T-cell (primary cell): ENCODE data around the gene SLC39A13. TPM values are rescaled to one million over a fixed set of nuclear protein-coding genes. Genes with fewer than 3 reads are reported as not detected.

Source experiments
- ATAC-seq, 4 experiments: fragments of 200-7000 bp in 3 of 4; fragments of 150-1000 bp in 1 of 4; cut with Tn5 transposase; replicated peaks in 1 of 4; 1 replicate in 3 of 4; 2 replicates in 1 of 4; pipeline ENCODE4 v1.10.0; 2021; ENCODE audit warnings: moderate library complexity in 3 of 4, mild to moderate bottlenecking in 2 of 4, moderate number of reproducible peaks in 1 of 4
- CTCF ChIA-PET, 2 donors: fragments of 300-600 bp; sonication (Branson Sonifier 250); formaldehyde crosslinking; loops; one replicate each; lab custom pipeline; 2022; ENCODE audit warnings: antibody characterized with exemption in 2 of 2; lab: Charles Lee
- POLR2A ChIA-PET, 2 donors: fragments of 300-600 bp; sonication (Branson Sonifier 250); formaldehyde crosslinking; loops; one replicate each; lab custom pipeline; 2022; ENCODE audit warnings: antibody characterized with exemption in 2 of 2; lab: Charles Lee
- DNase-seq, 35 experiments: peaks; one replicate each; pipeline versions ENCODE4 v3.0.0 to v3.0.0-alpha.2; 2013 to 2023
- H3K27ac ChIP-seq: one replicate; pipeline ENCODE4 v1.5.1; 2013; ENCODE audit warnings: low read length
- H3K27me3 ChIP-seq, 2 experiments: replicated peaks in 1 of 2; 1 replicate in 1 of 2; 2 replicates in 1 of 2; pipeline versions ENCODE4 v1.6.1 to v1.7.0; 2013; ENCODE audit warnings: low read length in 1 of 2, mixed read lengths in 1 of 2; ENCODE audit not compliant: control insufficient read depth in 2 of 2, insufficient read depth in 2 of 2; ENCODE audit errors: extremely low read depth in 1 of 2
- H3K36me3 ChIP-seq, 2 donors: 1 replicate in 1 of 2; 2 replicates in 1 of 2; pipeline versions ENCODE4 v1.6.1 to v1.7.0; 2013; ENCODE audit warnings: low read length in 1 of 2; ENCODE audit not compliant: control insufficient read depth in 2 of 2, insufficient read depth in 1 of 2; ENCODE audit errors: extremely low read depth in 1 of 2
- H3K4me1 ChIP-seq, 2 experiments: 1 replicate in 1 of 2; 2 replicates in 1 of 2; pipeline versions ENCODE4 v1.6.1 to v1.7.0; 2013; ENCODE audit warnings: low read length in 2 of 2, mixed read lengths in 1 of 2; ENCODE audit not compliant: insufficient read depth in 2 of 2, control insufficient read depth in 1 of 2; ENCODE audit errors: extremely low read depth in 1 of 2
- H3K4me3 ChIP-seq, 2 donors: 1 replicate in 1 of 2; 2 replicates in 1 of 2; pipeline versions ENCODE4 v1.5.1 to v1.7.0; 2013; ENCODE audit warnings: mild to moderate bottlenecking in 2 of 2, low read length in 1 of 2, moderate library complexity in 1 of 2; ENCODE audit not compliant: control insufficient read depth in 1 of 2; ENCODE audit errors: extremely low read depth in 1 of 2
- H3K9me3 ChIP-seq: 2 replicates; pipeline ENCODE4 v1.7.0; 2013
- H3K27ac Mint-ChIP-seq, 2 donors: one replicate each; pipeline ENCODE4 v1.8.0; 2020 to 2021; ENCODE audit warnings: mild to moderate bottlenecking in 2 of 2, mixed read lengths in 2 of 2
- H3K27me3 Mint-ChIP-seq, 2 donors: one replicate each; pipeline ENCODE4 v1.8.0; 2021 to 2022; ENCODE audit warnings: mixed read lengths in 2 of 2
- H3K36me3 Mint-ChIP-seq: one replicate; pipeline ENCODE4 v1.8.0; 2021; ENCODE audit warnings: mixed read lengths
- H3K4me1 Mint-ChIP-seq, 3 donors: one replicate each; pipeline ENCODE4 v1.8.0; 2020 to 2022; ENCODE audit warnings: mixed read lengths in 3 of 3, mild to moderate bottlenecking in 1 of 3
- H3K4me3 Mint-ChIP-seq, 3 donors: one replicate each; pipeline ENCODE4 v1.8.0; 2020 to 2022; ENCODE audit warnings: mild to moderate bottlenecking in 3 of 3, mixed read lengths in 3 of 3, moderate library complexity in 3 of 3
- H3K9me3 Mint-ChIP-seq, 3 donors: one replicate each; pipeline ENCODE4 v1.8.0; 2020 to 2022; ENCODE audit warnings: mixed read lengths in 3 of 3
- WGBS: methylation state at CpG from one replicate; pipeline ENCODE4 v1.1.5; 2013; ENCODE audit warnings: missing lambda C conversion rate; ENCODE audit not compliant: insufficient coverage; 5-methylcytosine and 5-hydroxymethylcytosine counted together
- total RNA-seq, 35 experiments: library from RNA in 6 of 35; stranded (reverse) in 6 of 35; fragments of 120-200 nt in 1 of 35; gene quantifications; one replicate each; pipeline versions ENCODE4 v1.2.1 to v1.2.4 and lab custom pipeline; 2013 to 2026

The SLC39A13 gene
- total RNA-seq, 5 donors from 2014 or later (not counting 1 experiment from before 2014, with no cell fraction given), result 45.6 to 67.0 (median 65.2) TPM

GRCh38 chr11:47430524-47430923 lies 22.1 kb downstream of the SLC39A13 start:
- DNase-seq, result no peak
- no peak overlapping the region for H3K4me3 Mint-ChIP-seq
- POLR2A ChIA-PET, result no interaction called here

GRCh38 chr11:47431356-47432083 lies 23.1 kb downstream of the SLC39A13 start:
- 97% methylated on average over 5 of the region's 9 CpGs for WGBS
- Mint-ChIP-seq H3K27ac (no peak overlapping the region), H3K4me1 (peaks cover 2 to 5% (median 2%) of the 10 kb centered on the region in 3 donors), H3K36me3 (no peaks in the 10 kb centered on the region), H3K9me3 (no peaks in the 10 kb centered on the region), H3K27me3 (no peaks in the 10 kb centered on the region), H3K4me3 (no peak overlapping the region)
- ATAC-seq, result no peak
- CTCF ChIA-PET, result interaction anchor here in 1 of 2 donors (0.9 kb wide), 1 partner anchor 19 kb away, joined by 3 read pairs; no protein-coding TSS in a partner anchor
- Histone ChIP-seq H3K27me3 (no peaks in the 10 kb centered on the region), H3K9me3 (no peaks in the 10 kb centered on the region), H3K27ac (no peak overlapping the region), H3K36me3 (no peaks in the 10 kb centered on the region), H3K4me1 (peaks cover 0 to 8% of the 10 kb centered on the region in 2 experiments), H3K4me3 (no peak overlapping the region)
- no peak for DNase-seq
- POLR2A ChIA-PET, result interaction anchor here in 1 of 2 donors (0.5 kb wide), 1 partner anchor 225 kb away, joined by 4 read pairs; no protein-coding TSS in a partner anchor

More at GRCh38 chr11:47430524-47430923, 22.1 kb downstream of the SLC39A13 start:
- 29% methylated on average over 4 of the region's 5 CpGs for WGBS
- no peaks in the 10 kb centered on the region for H3K9me3 Mint-ChIP-seq
- CTCF ChIA-PET, result no interaction called here
- no peaks in the 10 kb centered on the region for H3K27me3 ChIP-seq
- no peak overlapping the region for H3K27ac Mint-ChIP-seq
- no peak overlapping the region for H3K4me3 ChIP-seq
- no peaks in the 10 kb centered on the region for H3K27me3 Mint-ChIP-seq
- peaks cover 2 to 11% of the 10 kb centered on the region in 2 experiments for H3K4me1 ChIP-seq
- peaks cover 5% of the 10 kb centered on the region for H3K36me3 Mint-ChIP-seq
- no peaks in the 10 kb centered on the region for H3K36me3 ChIP-seq
- no peaks in the 10 kb centered on the region for H3K9me3 ChIP-seq
- H3K4me1 Mint-ChIP-seq, result peaks cover 10 to 13% (median 12%) of the 10 kb centered on the region in 3 donors
- ATAC-seq, result no peak
- no peak overlapping the region for H3K27ac ChIP-seq

GRCh38 chr11:47433157-47433556 lies 24.8 kb downstream of the SLC39A13 start:
- WGBS, result 80% methylated on average over 1 of the region's 3 CpGs
- no peaks in the 10 kb centered on the region for H3K27me3 Mint-ChIP-seq
- no peaks in the 10 kb centered on the region for H3K9me3 Mint-ChIP-seq
- no peaks in the 10 kb centered on the region for H3K36me3 ChIP-seq
- H3K27ac Mint-ChIP-seq, result no peak overlapping the region
- H3K4me1 Mint-ChIP-seq, result no peaks in the 10 kb centered on the region
- H3K27me3 ChIP-seq, result no peaks in the 10 kb centered on the region
- DNase-seq (no peak), ATAC-seq (no peak)
- POLR2A ChIA-PET, result interaction anchor here in 1 of 2 donors (0.6 kb wide), 1 partner anchor 64 kb away, joined by 3 read pairs; no protein-coding TSS in a partner anchor
- no peak overlapping the region for H3K4me3 ChIP-seq
- H3K9me3 ChIP-seq, result no peaks in the 10 kb centered on the region
- H3K27ac ChIP-seq, result no peak overlapping the region
- H3K4me3 Mint-ChIP-seq, result no peak overlapping the region
- CTCF ChIA-PET, result no interaction called here
- H3K36me3 Mint-ChIP-seq, result no peaks in the 10 kb centered on the region
- no peaks in the 10 kb centered on the region for H3K4me1 ChIP-seq

- no peak for ATAC-seq
- no peak overlapping the region for H3K27ac Mint-ChIP-seq
- no peak for DNase-seq
- H3K27me3 ChIP-seq, result no peaks in the 10 kb centered on the region
- WGBS, result 93% methylated on average over 5 of the region's 7 CpGs
- H3K27me3 Mint-ChIP-seq, result no peaks in the 10 kb centered on the region
- ChIA-PET CTCF (interaction anchor here in 1 of 2 donors (0.5 kb wide), 1 partner anchor 22 kb away, joined by 7 read pairs; no protein-coding TSS in a partner anchor), POLR2A (no interaction called here)
- H3K9me3 Mint-ChIP-seq, result no peaks in the 10 kb centered on the region
- no peaks in the 10 kb centered on the region for H3K4me1 Mint-ChIP-seq
- H3K36me3 Mint-ChIP-seq, result no peaks in the 10 kb centered on the region
- H3K36me3 ChIP-seq, result no peaks in the 10 kb centered on the region
- no peaks in the 10 kb centered on the region for H3K9me3 ChIP-seq
- H3K4me1 ChIP-seq, result no peaks in the 10 kb centered on the region
- H3K4me3 ChIP-seq, result no peak overlapping the region
- no peak overlapping the region for H3K27ac ChIP-seq
- no peak overlapping the region for H3K4me3 Mint-ChIP-seq
Measured at GRCh38 chr11:47434011-47434786, 25.8 kb downstream of the SLC39A13 start.

- H3K9me3 Mint-ChIP-seq, result no peaks in the 10 kb centered on the region
- H3K27ac Mint-ChIP-seq, result no peak overlapping the region
- Histone ChIP-seq H3K4me3 (no peak overlapping the region), H3K4me1 (no peaks in the 10 kb centered on the region), H3K27ac (no peak overlapping the region), H3K9me3 (no peaks in the 10 kb centered on the region), H3K36me3 (no peaks in the 10 kb centered on the region), H3K27me3 (no peaks in the 10 kb centered on the region)
- no peaks in the 10 kb centered on the region for H3K36me3 Mint-ChIP-seq
- no peak for ATAC-seq
- H3K4me1 Mint-ChIP-seq, result no peaks in the 10 kb centered on the region
- ChIA-PET CTCF (interaction anchor here in 1 of 2 donors (0.6 kb wide), 1 partner anchor 10 kb away, joined by 3 read pairs; no protein-coding TSS in a partner anchor), POLR2A (no interaction called here)
- no peak overlapping the region for H3K4me3 Mint-ChIP-seq
- H3K27me3 Mint-ChIP-seq, result no peaks in the 10 kb centered on the region
- 98% methylated on average over 3 of the region's 3 CpGs for WGBS
- DNase-seq, result no peak
Measured at GRCh38 chr11:47435687-47436086, 27.3 kb downstream of the SLC39A13 start.

GRCh38 chr11:47436726-47437125 lies 28.3 kb downstream of the SLC39A13 start:
- Histone ChIP-seq H3K9me3 (no peaks in the 10 kb centered on the region), H3K36me3 (no peaks in the 10 kb centered on the region), H3K27ac (no peak overlapping the region), H3K4me1 (no peaks in the 10 kb centered on the region), H3K27me3 (no peaks in the 10 kb centered on the region), H3K4me3 (no peak overlapping the region)
- H3K36me3 Mint-ChIP-seq, result no peaks in the 10 kb centered on the region
- H3K4me1 Mint-ChIP-seq, result no peaks in the 10 kb centered on the region
- H3K9me3 Mint-ChIP-seq, result no peaks in the 10 kb centered on the region
- no peak overlapping the region for H3K27ac Mint-ChIP-seq
- WGBS, result no CpG with 5 or more reads among the region's 3 CpGs
- H3K27me3 Mint-ChIP-seq, result no peaks in the 10 kb centered on the region
- no peak overlapping the region for H3K4me3 Mint-ChIP-seq
- CTCF ChIA-PET, result interaction anchor here in 1 of 2 donors (0.6 kb wide), 1 partner anchor 56 kb away, joined by 6 read pairs; no protein-coding TSS in a partner anchor
- DNase-seq (no peak), ATAC-seq (no peak)
- POLR2A ChIA-PET, result no interaction called here
